ENCODE data around the gene MLKL. TPM values are rescaled to one million over a fixed set of nuclear protein-coding genes. Genes with fewer than 3 reads are reported as not detected.

The MLKL gene
- 6.4 to 12.5 TPM (median 12.4 TPM) in 3 replicates for polyA plus RNA-seq
- polyA plus RNA-seq (2011; ENCODE audit: low read depth) = 1.1 TPM
- 7.4 and 10.1 TPM in 2 replicates for polyA plus RNA-seq (2011; cell fraction: cytosol; rRNA removed)
- 16.9 and 17.5 TPM in 2 replicates for polyA plus RNA-seq (2011; cell fraction: nucleus; rRNA removed)
- polyA plus RNA-seq (2012; ENCODE audit: low replicate concordance) = 2.0 and 12.6 TPM in 2 replicates
- 3.8 to 9.7 TPM (median 5.1 TPM) in 3 replicates for polyA minus RNA-seq
- 4.6 TPM for polyA minus RNA-seq (2011; cell fraction: cytosol; rRNA and poly(A)+ RNA removed)
- polyA minus RNA-seq (2011; cell fraction: nucleus; rRNA and poly(A)+ RNA removed) = 2.6 and 5.2 TPM in 2 replicates

- H3K9ac ChIP-seq (ENCODE audit: control insufficient read depth, extremely low read depth, insufficient read depth, low read length) = peak within 1 kb of the TSS; percentile 89
- H3K4me2 ChIP-seq (ENCODE audit: control insufficient read depth, extremely low read depth, insufficient read depth, low read depth, low read length) = peak within 1 kb of the TSS; percentile 75
- H3K4me3 ChIP-seq (ENCODE audit: control insufficient read depth in 2 of 3, extremely low read depth in 1 of 3, insufficient read depth in 2 of 3, low read depth in 1 of 3, low read length in 3 of 3) = peak within 1 kb of the TSS; percentile 67 to 88 (median 75)
- peak within 1 kb of the TSS; percentile 82 for H2AFZ ChIP-seq (ENCODE audit: control insufficient read depth, low read length)
- H3K36me3 ChIP-seq (ENCODE audit: control insufficient read depth in 2 of 2, extremely low read depth in 1 of 2, insufficient read depth in 2 of 2, low read length in 2 of 2) = peaks cover 0 to 1% of the 10 kb centered on the region in 2 experiments
- peaks cover under 1% of the 10 kb centered on the region for H4K20me1 ChIP-seq (ENCODE audit: control insufficient read depth, extremely low read depth, insufficient read depth, low read length)
- peaks cover 11% of the 10 kb centered on the region for H3K79me2 ChIP-seq (ENCODE audit: control insufficient read depth, insufficient read depth, low read length)
- H3K4me1 ChIP-seq (ENCODE audit: control insufficient read depth, extremely low read depth, insufficient read depth, low read length) = peaks cover 23% of the 10 kb centered on the region
- H3K9me1 ChIP-seq (ENCODE audit: control insufficient read depth, extremely low read depth, insufficient read depth, low read length) = peaks cover 2% of the 10 kb centered on the region
- no peak for DNase-seq (ENCODE audit: low read depth, low spot score)
- H3K27ac ChIP-seq (ENCODE audit: control insufficient read depth, insufficient read depth, low read length) = peak within 1 kb of the TSS; percentile 71
- TF ChIP-seq EZH2 (IDR thresholded peaks at IDR 0.05; ENCODE audit: low read length) (no peak), CTCF (optimal IDR thresholded peaks at IDR 0.05 in 1 of 3, IDR thresholded peaks at IDR 0.05 in 1 of 3, conservative IDR thresholded peaks at IDR 0.05 in 1 of 3; ENCODE audit: extremely low read depth in 1 of 3, insufficient read depth in 2 of 3, low read length in 3 of 3) (peak in 1 of 3 experiments; percentile 7)
- H3K9me3 ChIP-seq (ENCODE audit: control insufficient read depth, low read depth, low read length) = no peaks in the 10 kb centered on the region
- dilution Hi-C loops (cut with MboI; ENCODE audit: extremely low pct_ligation_motif_present, low sequenced_read_pairs) = no loop called here
- H3K27me3 ChIP-seq (ENCODE audit: control insufficient read depth, extremely low read depth, insufficient read depth, low read length) = no peaks in the 10 kb centered on the region
- no peak for FAIRE-seq
These were observed at the start of gene MLKL for GRCh38 chr16:74700438-74701225. MLKL (minus strand) TSS chr16:74700862; CDS start chr16:74695757, 5,105 bp downstream.

GRCh38 chr16:74749291-74750055 lies 48.8 kb upstream of the MLKL start:
- no peak for DNase-seq (ENCODE audit: low read depth, low spot score)
- dilution Hi-C loops (cut with MboI; ENCODE audit: extremely low pct_ligation_motif_present, low sequenced_read_pairs) = no loop called here

More at GRCh38 chr16:74749291-74750055, 48.8 kb upstream of the MLKL start:
- no peaks in the 10 kb centered on the region for H3K9me3 ChIP-seq (ENCODE audit: control insufficient read depth, low read depth, low read length)
- FAIRE-seq = no peak
- H3K9ac ChIP-seq (ENCODE audit: control insufficient read depth, extremely low read depth, insufficient read depth, low read length) = no peak overlapping the region
- H2AFZ ChIP-seq (ENCODE audit: control insufficient read depth, low read length) = no peak overlapping the region
- H3K27ac ChIP-seq (ENCODE audit: control insufficient read depth, insufficient read depth, low read length) = no peak overlapping the region
- no peaks in the 10 kb centered on the region for H3K9me1 ChIP-seq (ENCODE audit: control insufficient read depth, extremely low read depth, insufficient read depth, low read length)
- no peaks in the 10 kb centered on the region for H3K79me2 ChIP-seq (ENCODE audit: control insufficient read depth, insufficient read depth, low read length)
- no peak overlapping the region for H3K4me3 ChIP-seq (ENCODE audit: control insufficient read depth in 2 of 3, extremely low read depth in 1 of 3, insufficient read depth in 2 of 3, low read depth in 1 of 3, low read length in 3 of 3)
- H3K4me1 ChIP-seq (ENCODE audit: control insufficient read depth, extremely low read depth, insufficient read depth, low read length) = peaks cover 6% of the 10 kb centered on the region
- no peak overlapping the region for H3K4me2 ChIP-seq (ENCODE audit: control insufficient read depth, extremely low read depth, insufficient read depth, low read depth, low read length)
- no peaks in the 10 kb centered on the region for H3K36me3 ChIP-seq (ENCODE audit: control insufficient read depth in 2 of 2, extremely low read depth in 1 of 2, insufficient read depth in 2 of 2, low read length in 2 of 2)
- TF ChIP-seq EZH2 (IDR thresholded peaks at IDR 0.05; ENCODE audit: low read length) (no peak), CTCF (optimal IDR thresholded peaks at IDR 0.05 in 1 of 3, IDR thresholded peaks at IDR 0.05 in 1 of 3, conservative IDR thresholded peaks at IDR 0.05 in 1 of 3; ENCODE audit: extremely low read depth in 1 of 3, insufficient read depth in 2 of 3, low read length in 3 of 3) (no peak)
- H4K20me1 ChIP-seq (ENCODE audit: control insufficient read depth, extremely low read depth, insufficient read depth, low read length) = no peaks in the 10 kb centered on the region
- no peaks in the 10 kb centered on the region for H3K27me3 ChIP-seq (ENCODE audit: control insufficient read depth, extremely low read depth, insufficient read depth, low read length)

All from keratinocyte (primary cell).